H1 (cell line): ENCODE data around the gene ID1. TPM values are rescaled to one million over a fixed set of nuclear protein-coding genes. Genes with fewer than 3 reads are reported as not detected.

Experiments
- ASH2L ChIP-seq: fragments of 200-600, 300-600 bp; sonication (generic); IDR thresholded peaks from one replicate; pipeline ENCODE4 v1.7.1; 2017; ENCODE audit warnings: low read length
- CEBPB ChIP-seq: IDR thresholded peaks from 2 replicates; pipeline ENCODE4 v1.6.1; 2012; ENCODE audit warnings: low read depth, low read length
- CREB1 ChIP-seq: IDR thresholded peaks from 2 replicates; pipeline ENCODE4 v1.6.1; 2012; ENCODE audit warnings: inconsistent platforms
- CTBP2 ChIP-seq: IDR thresholded peaks from 2 replicates; pipeline ENCODE4 v1.7.0; 2011; ENCODE audit warnings: borderline replicate concordance, mild to moderate bottlenecking, moderate library complexity, mixed read lengths, low read length; ENCODE audit not compliant: insufficient read depth, insufficient read length
- CTCF ChIP-seq, 3 experiments: IDR thresholded peaks; 1 replicate in 2 of 3; 2 replicates in 1 of 3; pipeline versions ENCODE4 v1.5.1 to v1.6.1; 2011; ENCODE audit warnings: low read length in 3 of 3, mild to moderate bottlenecking in 3 of 3, inconsistent platforms in 2 of 3, low read depth in 1 of 3, moderate library complexity in 1 of 3; ENCODE audit not compliant: insufficient read depth in 1 of 3; ENCODE audit errors: control extremely low read depth in 1 of 3
- FOSL1 ChIP-seq: IDR thresholded peaks from 2 replicates; pipeline ENCODE4 v1.6.1; 2011; ENCODE audit warnings: mild to moderate bottlenecking, low read depth, low read length, moderate library complexity; ENCODE audit not compliant: insufficient read depth
- GABPA ChIP-seq: IDR thresholded peaks from 2 replicates; pipeline ENCODE4 v1.6.1; 2011; ENCODE audit warnings: mild to moderate bottlenecking, low read length, moderate library complexity, borderline replicate concordance; ENCODE audit not compliant: insufficient read depth
- MAX ChIP-seq: IDR thresholded peaks from 2 replicates; pipeline ENCODE4 v1.6.1; 2012; ENCODE audit warnings: inconsistent platforms
- NANOG ChIP-seq: IDR thresholded peaks from 2 replicates; pipeline ENCODE4 v1.6.1; 2011; ENCODE audit warnings: low read length, low read depth, mild to moderate bottlenecking, inconsistent platforms; ENCODE audit not compliant: insufficient read depth, poor library complexity, severe bottlenecking
- PHF8 ChIP-seq: fragments of 200-600 bp; sonication (generic); conservative IDR thresholded peaks from 2 replicates; pipeline ENCODE4 v1.7.1; 2012; ENCODE audit warnings: low read depth, mild to moderate bottlenecking, inconsistent platforms, low read length, moderate library complexity
- RAD21 ChIP-seq, 2 experiments: IDR thresholded peaks in 1 of 2; conservative IDR thresholded peaks in 1 of 2; 2 replicates each; pipeline ENCODE4 v1.6.1; 2011; ENCODE audit warnings: low read depth in 2 of 2, low read length in 2 of 2, improper control_type of control experiment in 1 of 2, inconsistent platforms in 1 of 2, mild to moderate bottlenecking in 1 of 2, moderate library complexity in 1 of 2
- RBBP5 ChIP-seq: IDR thresholded peaks from 2 replicates; pipeline ENCODE4 v1.7.1; 2012; ENCODE audit warnings: low read depth, mild to moderate bottlenecking, inconsistent platforms, low read length, moderate library complexity, borderline replicate concordance
- TBP ChIP-seq: IDR thresholded peaks from 2 replicates; pipeline ENCODE4 v1.6.1; 2011; ENCODE audit warnings: low read depth, low read length, improper control_type of control experiment
- polyA plus RNA-seq, 7 experiments: library from polyadenylated mRNA; depleted of rRNA in 3 of 7; stranded (reverse) in 5 of 7; unstranded in 2 of 7; fragments of >200 nt in 5 of 7; fragments of 200-250 nt in 2 of 7; gene quantifications; 1 replicate in 5 of 7; 2 replicates in 1 of 7; 4 replicates in 1 of 7; pipeline versions ENCODE4 v1.2.1 to v1.2.3, GENCODE V29; 2011 to 2013; ENCODE audit warnings: missing spikeins in 2 of 7, mixed read lengths in 2 of 7
- total RNA-seq: library from RNA; stranded (reverse); fragmentation: NEBNext Ultra II Directional; extraction: Animal tissue kit (Norgen Biotek cat#: 25700); gene quantifications from 2 replicates; pipeline ENCODE4 v1.2.1, GENCODE V29; 2021
- TF ChIP-seq, protein P1 (sequence below): IDR thresholded peaks from 2 replicates; pipeline ENCODE4 v1.6.1; 2012; ENCODE audit warnings: inconsistent platforms

Gene ID1
- total and polyA plus RNA-seq, 2 of the 8 experiments (the other 6 are each of a cell fraction or from before 2014, with no cell fraction given): 120 to 357 TPM

- TF ChIP-seq CREB1 (no peak), PHF8 (no peak), MAX (0 out of 2 replicates have a peak, but pooled peaks have one; percentile 14), FOSL1 (no peak), GABPA (no peak), ASH2L (peak; percentile 29), CEBPB (no peak), NANOG (no peak), CTCF (IDR thresholded peaks at IDR 0.05; ENCODE audit: control extremely low read depth in 1 of 3, insufficient read depth in 1 of 3, low read depth in 1 of 3, low read length in 3 of 3) (peak; percentile 93 to 95 (median 94)), TBP (0 out of 2 replicates have a peak, but pooled peaks have one; percentile 19), RAD21 (IDR thresholded peaks at IDR 0.05 in 1 of 2, conservative IDR thresholded peaks at IDR 0.05 in 1 of 2; ENCODE audit: low read depth in 2 of 2, low read length in 2 of 2) (peak; percentile 82 to 87), CTBP2 (no peak), RBBP5 (no peak)
- TF ChIP-seq, protein P1, sequence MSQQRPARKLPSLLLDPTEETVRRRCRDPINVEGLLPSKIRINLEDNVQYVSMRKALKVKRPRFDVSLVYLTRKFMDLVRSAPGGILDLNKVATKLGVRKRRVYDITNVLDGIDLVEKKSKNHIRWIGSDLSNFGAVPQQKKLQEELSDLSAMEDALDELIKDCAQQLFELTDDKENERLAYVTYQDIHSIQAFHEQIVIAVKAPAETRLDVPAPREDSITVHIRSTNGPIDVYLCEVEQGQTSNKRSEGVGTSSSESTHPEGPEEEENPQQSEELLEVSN: no peak
- TF ChIP-seq, all 59 proteins: peak for 10
Observed at GRCh38 chr20:31569163-31570020, 35.7 kb upstream of the ID1 start (continued).
